ENCODE results near the gene ESRRB.

Gene ESRRB

GRCh38 chr14:76497550-76498462, 121.9 kb downstream of the ESRRB start:
- TF ChIP-seq ZNF433 (tag by site-specific recombination; IDR thresholded peaks at IDR 0.05; ENCODE audit: low read depth): no peak
- peak; percentile 25 for TF ChIP-seq ZNF654 (tag by site-specific recombination; IDR thresholded peaks at IDR 0.05; ENCODE audit: low read depth)
- TF ChIP-seq ZNF596 (tag by site-specific recombination; IDR thresholded peaks at IDR 0.05): no peak
- peak; percentile 68; the same call in 1 of the 2 replicates for TF ChIP-seq ZNF768 (tag by site-specific recombination; IDR thresholded peaks at IDR 0.05)
- no peak for TF ChIP-seq ZNF571 (tag by site-specific recombination; IDR thresholded peaks at IDR 0.05)
- CTCF ChIA-PET: interaction anchor here (0.5 to 1.2 kb wide), 3 partner anchors 42 to 447 kb away, joined by 3 to 6 read pairs (median 5); no protein-coding TSS in a partner anchor

GRCh38 chr14:76498463-76498935, 122.6 kb downstream of the ESRRB start:
- POLR2A ChIA-PET: no interaction called here
- no peak overlapping the region for H3K27ac ChIP-seq (ENCODE audit: extremely low read depth, low read depth, low read length)
- no peaks in the 10 kb centered on the region for H3K36me3 ChIP-seq (ENCODE audit: control insufficient read depth in 2 of 2, insufficient read depth in 1 of 2, low read length in 2 of 2)
- no peak overlapping the region for H3K4me3 ChIP-seq (ENCODE audit: low read depth, low read length)
- H3K4me1 ChIP-seq (ENCODE audit: control insufficient read depth, insufficient read depth, low read length): no peaks in the 10 kb centered on the region
- no peaks in the 10 kb centered on the region for H3K9me3 ChIP-seq (ENCODE audit: control insufficient read depth, insufficient read depth, low read depth, low read length)
- CTCF ChIA-PET: interaction anchor here (1.0 kb wide), 1 partner anchor 43 kb away, joined by 5 read pairs; no protein-coding TSS in a partner anchor
- no peak for TF ChIP-seq IKZF3 (tag by site-specific recombination; IDR thresholded peaks at IDR 0.05)
- TF ChIP-seq ZNF140 (tag by site-specific recombination; IDR thresholded peaks at IDR 0.05): no peak
- no peak for TF ChIP-seq ZNF449 (tag by site-specific recombination; IDR thresholded peaks at IDR 0.05)
- TF ChIP-seq ZNF175 (tag by site-specific recombination; IDR thresholded peaks at IDR 0.05): no peak
- no peak for TF ChIP-seq HOXC10 (CRISPR knock-in tag; IDR thresholded peaks at IDR 0.05)
- TF ChIP-seq ZFHX2 (tag by site-specific recombination; conservative IDR thresholded peaks at IDR 0.05): no peak
- no peak for TF ChIP-seq ZNF280D (tag by site-specific recombination; IDR thresholded peaks at IDR 0.05)
- no peak for TF ChIP-seq ZNF18 (tag by site-specific recombination; IDR thresholded peaks at IDR 0.05)
- TF ChIP-seq ZNF561 (tag by site-specific recombination; IDR thresholded peaks at IDR 0.05; ENCODE audit: borderline replicate concordance): no peak
- TF ChIP-seq ZNF426 (tag by site-specific recombination; IDR thresholded peaks at IDR 0.05): no peak
- no peak for TF ChIP-seq ZNF777 (tag by site-specific recombination; IDR thresholded peaks at IDR 0.05; ENCODE audit: borderline replicate concordance)
- TF ChIP-seq ZNF776 (tag by site-specific recombination; IDR thresholded peaks at IDR 0.05; ENCODE audit: borderline replicate concordance): no peak
- TF ChIP-seq ZNF704 (tag by site-specific recombination; IDR thresholded peaks at IDR 0.05): no peak
- TF ChIP-seq MYNN (tag by site-specific recombination; IDR thresholded peaks at IDR 0.05; ENCODE audit: borderline replicate concordance): no peak
- TF ChIP-seq ZNF514 (tag by site-specific recombination; IDR thresholded peaks at IDR 0.05): no peak
- no peak for TF ChIP-seq PRDM10 (tag by site-specific recombination; IDR thresholded peaks at IDR 0.05)

More at GRCh38 chr14:76497550-76498462, 121.9 kb downstream of the ESRRB start:
- H3K4me1 ChIP-seq (ENCODE audit: control insufficient read depth, insufficient read depth, low read length): no peaks in the 10 kb centered on the region
- POLR2A ChIA-PET: no interaction called here
- H3K9me3 ChIP-seq (ENCODE audit: control insufficient read depth, insufficient read depth, low read depth, low read length): no peaks in the 10 kb centered on the region
- no peaks in the 10 kb centered on the region for H3K36me3 ChIP-seq (ENCODE audit: control insufficient read depth in 2 of 2, insufficient read depth in 1 of 2, low read length in 2 of 2)
- no peak overlapping the region for H3K27ac ChIP-seq (ENCODE audit: extremely low read depth, low read depth, low read length)
- no peak overlapping the region for H3K4me3 ChIP-seq (ENCODE audit: low read depth, low read length)
